Keratinocyte (primary cell): Measurements from ENCODE around the gene ANAPC10. TPM values are rescaled to one million over a fixed set of nuclear protein-coding genes. Genes with fewer than 3 reads are reported as not detected.

ENCODE experiments used
- DNase-seq: peaks from one replicate; pipeline ENCODE4 v3.0.0-alpha.2; 2011; ENCODE audit warnings: low read depth, missing footprints, low spot score
- FAIRE-seq: peaks from 2 replicates; lab custom pipeline; 2011; peaks lifted over from hg19 to GRCh38; lab: Jason Lieb, UNC
- H2AFZ ChIP-seq: 2 replicates; pipeline ENCODE4 v1.6.0; 2012; ENCODE audit warnings: low read length, control low read depth, inconsistent platforms; ENCODE audit not compliant: control insufficient read depth
- H3K27ac ChIP-seq: 2 replicates; pipeline ENCODE4 v1.5.1; 2011; ENCODE audit warnings: low read length; ENCODE audit not compliant: control insufficient read depth, insufficient read depth
- H3K27me3 ChIP-seq: 3 replicates; pipeline ENCODE4 v1.6.0; 2011; ENCODE audit warnings: low read length; ENCODE audit not compliant: control insufficient read depth, insufficient read depth; ENCODE audit errors: extremely low read depth
- H3K36me3 ChIP-seq, 2 experiments: 2 replicates in 1 of 2; 3 replicates in 1 of 2; pipeline ENCODE4 v1.5.1; 2011; ENCODE audit warnings: low read length in 2 of 2, mild to moderate bottlenecking in 1 of 2; ENCODE audit not compliant: control insufficient read depth in 2 of 2, insufficient read depth in 2 of 2; ENCODE audit errors: extremely low read depth in 1 of 2
- H3K4me1 ChIP-seq: 3 replicates; pipeline ENCODE4 v1.5.1; 2011; ENCODE audit warnings: low read length; ENCODE audit not compliant: control insufficient read depth, insufficient read depth; ENCODE audit errors: extremely low read depth
- H3K4me2 ChIP-seq: 3 replicates; pipeline ENCODE4 v1.6.0; 2011; ENCODE audit warnings: low read depth, low read length; ENCODE audit not compliant: control insufficient read depth, insufficient read depth; ENCODE audit errors: extremely low read depth
- H3K4me3 ChIP-seq, 3 experiments: fragments of 200-600 bp in 1 of 3; sonication (generic) in 1 of 3; 2 replicates in 2 of 3; 3 replicates in 1 of 3; pipeline ENCODE4 v1.5.1; 2011 to 2016; ENCODE audit warnings: low read length in 3 of 3, mild to moderate bottlenecking in 3 of 3, control low read depth in 2 of 3, inconsistent platforms in 1 of 3, low read depth in 1 of 3, mixed read lengths in 1 of 3, mixed run types in 1 of 3, moderate library complexity in 1 of 3; ENCODE audit not compliant: control insufficient read depth in 2 of 3, insufficient read depth in 2 of 3; ENCODE audit errors: extremely low read depth in 1 of 3
- H3K79me2 ChIP-seq: 2 replicates; pipeline ENCODE4 v1.6.0; 2012; ENCODE audit warnings: low read length; ENCODE audit not compliant: control insufficient read depth, insufficient read depth
- H3K9ac ChIP-seq: 3 replicates; pipeline ENCODE4 v1.6.0; 2011; ENCODE audit warnings: low read length; ENCODE audit not compliant: control insufficient read depth, insufficient read depth; ENCODE audit errors: extremely low read depth
- H3K9me1 ChIP-seq: 3 replicates; pipeline ENCODE4 v1.6.0; 2011; ENCODE audit warnings: low read length; ENCODE audit not compliant: control insufficient read depth, insufficient read depth; ENCODE audit errors: extremely low read depth
- H3K9me3 ChIP-seq: 2 replicates; pipeline ENCODE4 v1.5.1; 2012; ENCODE audit warnings: low read depth, low read length; ENCODE audit not compliant: control insufficient read depth
- H4K20me1 ChIP-seq: 3 replicates; pipeline ENCODE4 v1.6.0; 2011; ENCODE audit warnings: low read length; ENCODE audit not compliant: control insufficient read depth, insufficient read depth; ENCODE audit errors: extremely low read depth
- EZH2 ChIP-seq: IDR thresholded peaks from one replicate; pipeline ENCODE4 v1.6.1; 2012; ENCODE audit warnings: inconsistent platforms, mild to moderate bottlenecking, low read length, moderate library complexity
- dilution Hi-C: fragments of 300-500 bp; cut with MboI; formaldehyde crosslinking; loops from one replicate; pipeline ENCODE4 v1.7.0; 2020; ENCODE audit warnings: low sequenced_read_pairs; ENCODE audit not compliant: extremely low pct_ligation_motif_present
- polyA plus RNA-seq, 5 experiments: library from polyadenylated mRNA; depleted of rRNA in 3 of 5; stranded (reverse) in 3 of 5; stranded (forward) in 1 of 5; unstranded in 1 of 5; fragments of >200 nt; gene quantifications; 1 replicate in 1 of 5; 2 replicates in 3 of 5; 3 replicates in 1 of 5; pipeline versions ENCODE4 v1.2.1 to v1.2.3, GENCODE V29; 2011 to 2012; ENCODE audit warnings: missing spikeins in 2 of 5, low read depth in 1 of 5, low replicate concordance in 1 of 5
- TF ChIP-seq, protein P1 (sequence below), 3 experiments: IDR thresholded peaks in 1 of 3; conservative IDR thresholded peaks in 1 of 3; optimal IDR thresholded peaks in 1 of 3; 2 replicates in 2 of 3; 3 replicates in 1 of 3; pipeline versions ENCODE3 to v1.5.1; 2011; ENCODE audit warnings: low read length in 3 of 3, mild to moderate bottlenecking in 3 of 3, moderate library complexity in 2 of 3, control low read depth in 1 of 3, inconsistent platforms in 1 of 3; ENCODE audit not compliant: insufficient read depth in 2 of 3; ENCODE audit errors: extremely low read depth in 1 of 3

The ANAPC10 gene
- polyA plus RNA-seq, 1 donor (not counting 4 experiments of a cell fraction or from before 2014, with no cell fraction given): 34.3 TPM

DNA sequence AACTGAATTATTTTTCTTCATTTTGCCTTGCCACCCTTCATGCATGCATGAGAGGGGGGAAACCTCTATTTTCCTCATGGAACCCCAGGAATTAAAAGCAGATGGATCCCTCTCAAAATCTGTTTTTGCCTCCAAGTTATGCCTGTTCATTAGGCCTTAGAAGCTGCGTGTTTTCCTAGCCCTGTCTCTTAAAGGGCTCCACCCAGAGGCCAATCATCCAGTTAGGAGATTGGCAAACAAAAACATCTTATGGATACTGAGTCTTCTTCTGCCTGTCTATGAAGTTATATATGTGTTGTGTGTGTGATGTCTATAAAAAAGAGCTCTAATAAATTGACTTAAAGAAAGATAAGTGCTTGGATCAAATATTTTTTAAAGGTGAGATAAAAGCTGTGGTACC lies 142.9 kb downstream of the ANAPC10 start:
- no peaks in the 10 kb centered on the region for H3K9me3 ChIP-seq
- no peaks in the 10 kb centered on the region for H3K79me2 ChIP-seq
- FAIRE-seq: no peak
- dilution Hi-C loops: no loop called here
- H3K27me3 ChIP-seq: no peaks in the 10 kb centered on the region
- H4K20me1 ChIP-seq: no peaks in the 10 kb centered on the region
- H3K36me3 ChIP-seq: no peaks in the 10 kb centered on the region
- TF ChIP-seq EZH2: no peak
- TF ChIP-seq, protein P1, sequence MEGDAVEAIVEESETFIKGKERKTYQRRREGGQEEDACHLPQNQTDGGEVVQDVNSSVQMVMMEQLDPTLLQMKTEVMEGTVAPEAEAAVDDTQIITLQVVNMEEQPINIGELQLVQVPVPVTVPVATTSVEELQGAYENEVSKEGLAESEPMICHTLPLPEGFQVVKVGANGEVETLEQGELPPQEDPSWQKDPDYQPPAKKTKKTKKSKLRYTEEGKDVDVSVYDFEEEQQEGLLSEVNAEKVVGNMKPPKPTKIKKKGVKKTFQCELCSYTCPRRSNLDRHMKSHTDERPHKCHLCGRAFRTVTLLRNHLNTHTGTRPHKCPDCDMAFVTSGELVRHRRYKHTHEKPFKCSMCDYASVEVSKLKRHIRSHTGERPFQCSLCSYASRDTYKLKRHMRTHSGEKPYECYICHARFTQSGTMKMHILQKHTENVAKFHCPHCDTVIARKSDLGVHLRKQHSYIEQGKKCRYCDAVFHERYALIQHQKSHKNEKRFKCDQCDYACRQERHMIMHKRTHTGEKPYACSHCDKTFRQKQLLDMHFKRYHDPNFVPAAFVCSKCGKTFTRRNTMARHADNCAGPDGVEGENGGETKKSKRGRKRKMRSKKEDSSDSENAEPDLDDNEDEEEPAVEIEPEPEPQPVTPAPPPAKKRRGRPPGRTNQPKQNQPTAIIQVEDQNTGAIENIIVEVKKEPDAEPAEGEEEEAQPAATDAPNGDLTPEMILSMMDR (optimal IDR thresholded peaks at IDR 0.05 in 1 of 3, IDR thresholded peaks at IDR 0.05 in 1 of 3, conservative IDR thresholded peaks at IDR 0.05 in 1 of 3; ENCODE audit: extremely low read depth in 1 of 3, insufficient read depth in 2 of 3, low read length in 3 of 3): no peak
- H3K4me2 ChIP-seq: no peak overlapping the region
- H3K27ac ChIP-seq: no peak overlapping the region
- H3K4me1 ChIP-seq: no peaks in the 10 kb centered on the region
- no peak overlapping the region for H3K9ac ChIP-seq
- no peak overlapping the region for H3K4me3 ChIP-seq
- H3K9me1 ChIP-seq: no peaks in the 10 kb centered on the region
- DNase-seq: no peak
- H2AFZ ChIP-seq: no peak overlapping the region

DNA sequence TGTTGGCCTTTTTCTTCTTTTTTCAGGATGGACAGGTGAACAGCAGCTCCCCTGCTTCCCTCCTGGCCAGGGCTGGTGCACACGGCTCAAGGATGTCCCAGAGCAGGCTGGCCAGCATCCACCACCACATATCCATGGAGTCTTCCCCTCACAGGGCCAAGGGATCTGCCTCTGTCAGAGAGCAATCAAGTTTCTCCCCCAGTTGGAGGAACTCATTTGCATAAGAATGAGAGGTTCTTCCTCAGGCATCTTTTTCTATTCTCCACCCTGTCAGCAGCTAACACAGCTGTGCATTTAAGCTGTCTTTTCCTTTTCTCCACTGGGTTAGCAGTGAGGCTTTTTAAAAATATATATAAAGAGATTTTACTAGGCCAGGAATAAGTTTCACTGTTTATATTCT lies 143.8 kb downstream of the ANAPC10 start:
- H3K36me3 ChIP-seq: no peaks in the 10 kb centered on the region
- no peaks in the 10 kb centered on the region for H4K20me1 ChIP-seq
- no peaks in the 10 kb centered on the region for H3K9me3 ChIP-seq
- H3K79me2 ChIP-seq: no peaks in the 10 kb centered on the region
- no peaks in the 10 kb centered on the region for H3K4me1 ChIP-seq
- H3K9ac ChIP-seq: no peak overlapping the region
- no peak overlapping the region for H3K27ac ChIP-seq
- H3K4me2 ChIP-seq: no peak overlapping the region
- dilution Hi-C loops: no loop called here
- no peak overlapping the region for H3K4me3 ChIP-seq
- no peaks in the 10 kb centered on the region for H3K27me3 ChIP-seq
- TF ChIP-seq EZH2: no peak
- TF ChIP-seq, protein P1 (optimal IDR thresholded peaks at IDR 0.05 in 1 of 3, IDR thresholded peaks at IDR 0.05 in 1 of 3, conservative IDR thresholded peaks at IDR 0.05 in 1 of 3; ENCODE audit: extremely low read depth in 1 of 3, insufficient read depth in 2 of 3, low read length in 3 of 3): no peak
- no peak for DNase-seq
- FAIRE-seq: no peak
- H2AFZ ChIP-seq: no peak overlapping the region
- H3K9me1 ChIP-seq: no peaks in the 10 kb centered on the region
